ENCODE results near the gene FMNL3. TPM values are rescaled to one million over a fixed set of nuclear protein-coding genes. Genes with fewer than 3 reads are reported as not detected.

The FMNL3 gene
- total RNA-seq, 2 donors from 2014 or later: 3.0 to 6.2 TPM

GRCh38 chr12:49644620-49644994 is 62.6 kb downstream of the FMNL3 start:
- no peak overlapping the region for H3K27ac ChIP-seq
- no peaks in the 10 kb centered on the region for H3K4me1 ChIP-seq
- TF ChIP-seq POLR2A (IDR thresholded peaks at IDR 0.05): no peak
- TF ChIP-seq, protein P1, sequence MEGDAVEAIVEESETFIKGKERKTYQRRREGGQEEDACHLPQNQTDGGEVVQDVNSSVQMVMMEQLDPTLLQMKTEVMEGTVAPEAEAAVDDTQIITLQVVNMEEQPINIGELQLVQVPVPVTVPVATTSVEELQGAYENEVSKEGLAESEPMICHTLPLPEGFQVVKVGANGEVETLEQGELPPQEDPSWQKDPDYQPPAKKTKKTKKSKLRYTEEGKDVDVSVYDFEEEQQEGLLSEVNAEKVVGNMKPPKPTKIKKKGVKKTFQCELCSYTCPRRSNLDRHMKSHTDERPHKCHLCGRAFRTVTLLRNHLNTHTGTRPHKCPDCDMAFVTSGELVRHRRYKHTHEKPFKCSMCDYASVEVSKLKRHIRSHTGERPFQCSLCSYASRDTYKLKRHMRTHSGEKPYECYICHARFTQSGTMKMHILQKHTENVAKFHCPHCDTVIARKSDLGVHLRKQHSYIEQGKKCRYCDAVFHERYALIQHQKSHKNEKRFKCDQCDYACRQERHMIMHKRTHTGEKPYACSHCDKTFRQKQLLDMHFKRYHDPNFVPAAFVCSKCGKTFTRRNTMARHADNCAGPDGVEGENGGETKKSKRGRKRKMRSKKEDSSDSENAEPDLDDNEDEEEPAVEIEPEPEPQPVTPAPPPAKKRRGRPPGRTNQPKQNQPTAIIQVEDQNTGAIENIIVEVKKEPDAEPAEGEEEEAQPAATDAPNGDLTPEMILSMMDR (IDR thresholded peaks at IDR 0.05): peak; percentile 70 to 94 (median 87)
- H3K9me3 ChIP-seq: no peaks in the 10 kb centered on the region
- H3K36me3 ChIP-seq (replicated peaks in 1 of 2; ENCODE audit: insufficient read depth in 1 of 2, low read depth in 2 of 2): peaks cover 0 to 8% of the 10 kb centered on the region in 2 donors
- H3K4me3 ChIP-seq: no peak overlapping the region
- intact Hi-C loops (cut with DNase I): loop anchor here (5.0 kb wide), 1 partner anchor 63 kb away; the partner anchor contains the start of gene FMNL3
- ATAC-seq (peak; percentile 70), DNase-seq (peak; percentile 71 to 82 (median 76))
- 19 to 21% methylated on average over 2 of the region's 2 CpGs for WGBS, 2 donors
- no peaks in the 10 kb centered on the region for H3K27me3 ChIP-seq

DNA sequence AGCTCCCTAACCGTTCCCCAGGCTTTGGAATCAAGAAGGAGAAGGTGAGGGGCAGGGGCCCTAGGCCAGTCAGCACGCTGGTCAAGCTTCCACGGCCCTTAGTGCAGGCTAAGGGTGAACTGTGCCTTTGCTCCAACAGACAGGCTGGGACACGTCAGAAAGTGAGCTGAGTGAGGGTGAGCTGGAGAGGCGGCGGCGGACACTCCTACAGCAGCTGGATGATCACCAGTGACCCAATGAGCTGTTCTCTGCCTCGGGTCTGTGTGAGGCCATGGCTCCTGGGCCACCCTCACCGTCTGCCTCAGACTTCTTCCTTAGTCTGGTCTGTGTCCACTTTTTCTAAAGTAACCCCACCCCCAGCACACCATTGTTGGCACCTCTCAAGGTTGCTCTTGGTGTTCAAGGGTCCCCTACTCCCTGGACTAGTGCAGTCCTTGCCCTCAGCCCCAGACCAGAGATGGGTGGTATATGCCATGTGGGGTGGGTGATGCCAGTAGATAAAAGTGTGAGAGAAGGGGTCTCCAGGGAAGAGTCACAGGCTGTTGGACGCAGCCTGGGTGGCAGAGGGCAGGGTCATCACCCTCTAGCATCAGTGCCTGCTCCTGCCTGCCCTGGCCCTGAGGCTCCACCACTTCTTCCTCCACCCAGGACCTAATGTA is 63.1 kb downstream of the FMNL3 start:
- ATAC-seq: peak; percentile 30
- 72 to 76% methylated on average over 8 of the region's 10 CpGs for WGBS, 2 donors
- H3K9me3 ChIP-seq: no peaks in the 10 kb centered on the region
- intact Hi-C loops (cut with DNase I): loop anchor here (5.0 kb wide), 1 partner anchor 63 kb away; the partner anchor contains the start of gene FMNL3
- no peak overlapping the region for H3K4me3 ChIP-seq
- H3K27me3 ChIP-seq: no peaks in the 10 kb centered on the region
- peak in 1 of 4 donors; percentile 31 for DNase-seq
- TF ChIP-seq, protein P1 (IDR thresholded peaks at IDR 0.05): no peak
- no peak for TF ChIP-seq POLR2A (IDR thresholded peaks at IDR 0.05)
- H3K27ac ChIP-seq: no peak overlapping the region
- H3K4me1 ChIP-seq: no peaks in the 10 kb centered on the region
- H3K36me3 ChIP-seq (replicated peaks in 1 of 2; ENCODE audit: insufficient read depth in 1 of 2, low read depth in 2 of 2): peaks cover 0 to 8% of the 10 kb centered on the region in 2 donors

DNA sequence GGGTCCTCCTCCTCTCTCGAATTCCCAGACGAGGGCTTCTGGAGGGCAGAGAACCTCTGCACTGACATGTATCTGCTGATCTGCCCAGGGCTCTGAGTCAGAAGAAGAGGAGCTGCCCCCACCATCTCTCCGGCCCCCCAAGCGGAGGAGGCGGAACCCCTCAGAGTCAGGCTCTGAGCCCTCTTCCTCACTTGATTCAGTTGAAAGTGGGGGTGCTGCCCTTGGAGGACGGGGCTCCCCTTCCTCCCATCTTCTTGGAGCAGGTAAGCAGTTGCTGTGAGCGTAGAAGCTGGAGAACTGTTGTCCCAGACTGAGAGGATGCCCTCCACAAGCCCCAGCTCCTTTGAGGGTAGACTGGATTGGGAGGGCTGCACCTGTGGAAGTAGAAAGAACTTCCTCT is 64.1 kb downstream of the FMNL3 start:
- intact Hi-C loops (cut with DNase I): loop anchor here (5.0 kb wide), 1 partner anchor 64 kb away; the partner anchor contains the start of gene FMNL3
- Histone ChIP-seq H3K36me3 (replicated peaks in 1 of 2; ENCODE audit: insufficient read depth in 1 of 2, low read depth in 2 of 2) (peaks cover 0 to 8% of the 10 kb centered on the region in 2 donors), H3K9me3 (no peaks in the 10 kb centered on the region), H3K27ac (no peak overlapping the region), H3K4me3 (no peak overlapping the region), H3K27me3 (no peaks in the 10 kb centered on the region), H3K4me1 (no peaks in the 10 kb centered on the region)
- TF ChIP-seq POLR2A (IDR thresholded peaks at IDR 0.05): no peak
- TF ChIP-seq, protein P1 (IDR thresholded peaks at IDR 0.05): no peak
- ATAC-seq (no peak), DNase-seq (no peak)
- WGBS, 2 donors: 84 to 86% methylated on average over 2 to 7 of the region's 7 CpGs

- WGBS, 2 donors: 62 to 87% methylated on average over 8 to 10 of the region's 11 CpGs
- DNase-seq: no peak
- no peaks in the 10 kb centered on the region for H3K9me3 ChIP-seq
- no peaks in the 10 kb centered on the region for H3K4me1 ChIP-seq
- TF ChIP-seq, protein P1 (IDR thresholded peaks at IDR 0.05): no peak
- TF ChIP-seq POLR2A (IDR thresholded peaks at IDR 0.05): no peak
- intact Hi-C loops (cut with DNase I): loop anchor here (5.0 kb wide), 1 partner anchor 65 kb away; the partner anchor contains the start of gene FMNL3
- no peak overlapping the region for H3K27ac ChIP-seq
- H3K4me3 ChIP-seq: no peak overlapping the region
- H3K36me3 ChIP-seq (replicated peaks in 1 of 2; ENCODE audit: insufficient read depth in 1 of 2, low read depth in 2 of 2): peaks cover 0 to 8% of the 10 kb centered on the region in 2 donors
- ATAC-seq: no peak
- no peaks in the 10 kb centered on the region for H3K27me3 ChIP-seq
Observed at GRCh38 chr12:49642370-49642802, 64.8 kb downstream of the FMNL3 start.

All from body of pancreas (tissue), 4 donors.